HepG2 (cell line): ENCODE data around the gene PRKAR2B. TPM values are rescaled to one million over a fixed set of nuclear protein-coding genes. Genes with fewer than 3 reads are reported as not detected.

Experiments
- ARID2 ChIP-seq: sonication (generic); formaldehyde crosslinking; IDR thresholded peaks from 2 replicates; pipeline ENCODE4 v1.8.1; 2022; ENCODE audit warnings: mild to moderate bottlenecking, missing genetic modification reagents, borderline replicate concordance
- CHD4 ChIP-seq: fragments of 200-600 bp; sonication (generic); IDR thresholded peaks from 2 replicates; pipeline ENCODE4 v1.7.0; 2017; ENCODE audit warnings: mild to moderate bottlenecking, low read length, borderline replicate concordance
- GATAD1 ChIP-seq: IDR thresholded peaks from 2 replicates; pipeline ENCODE4 v1.6.1; 2016; ENCODE audit warnings: missing genetic modification reagents, missing compliant biosample characterization
- PCBP1 ChIP-seq: fragments of 200-400 bp; formaldehyde crosslinking; IDR thresholded peaks from 2 replicates; pipeline ENCODE4 v1.6.1; 2017; ENCODE audit warnings: mild to moderate bottlenecking, low read depth, low read length, borderline replicate concordance
- PPARG ChIP-seq: conservative IDR thresholded peaks from 2 replicates; pipeline ENCODE4 v1.6.1; 2016; ENCODE audit warnings: missing biosample characterization, missing genetic modification reagents
- ZKSCAN5 ChIP-seq: sonication (generic); formaldehyde crosslinking; IDR thresholded peaks from 2 replicates; pipeline ENCODE4 v1.5.1; 2020; ENCODE audit warnings: mild to moderate bottlenecking, missing genetic modification reagents
- ZNF234 ChIP-seq: sonication (generic); formaldehyde crosslinking; conservative IDR thresholded peaks from 2 replicates; pipeline ENCODE4 v1.5.1; 2020; ENCODE audit warnings: mild to moderate bottlenecking, missing genetic modification reagents
- ZNF44 ChIP-seq: sonication (generic); formaldehyde crosslinking; IDR thresholded peaks from 2 replicates; pipeline ENCODE4 v1.5.1; 2020; ENCODE audit warnings: mild to moderate bottlenecking, missing genetic modification reagents
- ZNF761 ChIP-seq: sonication (generic); formaldehyde crosslinking; conservative IDR thresholded peaks from 2 replicates; pipeline ENCODE4 v1.4.0; 2020; ENCODE audit warnings: mild to moderate bottlenecking, missing genetic modification reagents
- ZNF768 ChIP-seq: sonication (generic); formaldehyde crosslinking; IDR thresholded peaks from 2 replicates; pipeline ENCODE4 v1.4.0; 2020; ENCODE audit warnings: missing genetic modification reagents
- polyA plus RNA-seq, 8 experiments: library from polyadenylated mRNA; depleted of rRNA in 3 of 8; stranded (reverse) in 7 of 8; unstranded in 1 of 8; fragments of >200 nt; fragmentation: Illumina TruSeq in 4 of 8; extraction: Trizol in 4 of 8; gene quantifications; 2 replicates each; pipeline versions ENCODE4 v1.2.1 to v1.2.3, GENCODE V29; 2011 to 2016; ENCODE audit warnings: low read depth in 4 of 8, missing spikeins in 1 of 8, mixed read lengths in 1 of 8; ENCODE audit not compliant: insufficient read depth in 1 of 8
- total RNA-seq, 5 experiments: library from RNA; depleted of rRNA; stranded (reverse); fragments of >200 nt; fragmentation: Illumina TruSeq; extraction: Trizol; gene quantifications; 2 replicates each; pipeline ENCODE4 v1.2.3, GENCODE V29; 2016; ENCODE audit warnings: low read depth in 1 of 5
- TF ChIP-seq, protein P1 (sequence below): IDR thresholded peaks from 2 replicates; pipeline ENCODE4 v1.4.0; 2020; ENCODE audit warnings: mild to moderate bottlenecking, missing genetic modification reagents
- TF ChIP-seq, protein P2 (sequence below): sonication (generic); formaldehyde crosslinking; IDR thresholded peaks from 2 replicates; pipeline ENCODE4 v1.9.0; 2022; ENCODE audit warnings: low read depth, missing genetic modification reagents
- TF ChIP-seq, protein P3 (sequence below), 2 experiments: fragments of 450-650 bp in 1 of 2; sonication (generic) in 1 of 2; formaldehyde crosslinking in 1 of 2; IDR thresholded peaks; 2 replicates each; pipeline versions ENCODE4 v1.6.1 to v1.8.0; 2016 to 2022; ENCODE audit warnings: antibody characterized with exemption in 1 of 2, mild to moderate bottlenecking in 1 of 2, missing genetic modification reagents in 1 of 2

Gene PRKAR2B
- total and polyA plus RNA-seq, 2 of the 13 experiments (the other 11 are each of a cell fraction or from before 2014, with no cell fraction given), result not detected

DNA sequence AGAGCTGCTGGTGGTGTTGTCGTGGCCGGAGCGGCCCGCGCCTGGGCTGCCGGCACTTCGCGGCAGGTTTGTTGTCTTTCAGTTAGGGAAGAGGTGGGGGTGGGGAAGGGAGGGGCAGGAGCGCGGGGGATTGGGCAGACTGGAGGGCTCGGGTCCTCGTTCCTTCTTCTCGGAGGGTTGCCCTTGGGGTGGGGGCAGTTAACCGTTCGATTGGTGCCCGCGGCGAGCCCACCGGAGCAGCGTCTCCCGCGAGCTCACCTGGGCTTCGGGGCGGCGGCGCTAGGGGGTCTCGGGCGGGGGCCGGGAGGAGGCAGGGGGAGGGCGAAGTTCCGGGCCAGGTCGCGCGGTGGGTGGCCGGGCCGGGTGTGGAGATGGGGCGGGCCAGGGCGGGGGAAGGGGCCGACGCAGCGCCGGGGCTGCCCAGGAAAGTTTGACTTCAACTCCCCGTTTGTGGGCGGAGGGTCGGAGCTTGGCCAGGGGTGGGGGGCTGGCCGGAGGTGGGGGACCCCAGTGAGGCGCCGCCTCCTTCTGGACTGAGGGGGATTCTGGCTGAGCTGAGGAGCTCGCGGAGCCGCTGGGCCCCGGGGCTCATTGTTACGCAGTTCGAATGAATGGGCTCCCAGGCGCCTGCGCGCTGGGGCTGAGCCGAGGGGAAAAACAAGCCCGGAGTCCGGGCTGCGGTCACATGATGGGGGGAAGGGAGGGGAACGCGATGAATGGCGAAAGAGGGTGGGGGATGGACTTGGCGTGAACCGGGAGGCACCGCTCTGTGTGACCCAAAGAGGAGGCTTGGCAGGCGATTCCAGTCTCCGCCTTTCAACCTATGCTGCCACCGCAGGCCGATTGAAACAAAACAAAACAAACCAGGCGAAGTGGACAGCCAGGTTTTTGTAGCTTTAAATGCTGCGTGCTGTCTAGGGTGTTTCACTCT is 124.9 kb downstream of the PRKAR2B start (continued):
- TF ChIP-seq ARID2 (CRISPR knock-in tag) (0 out of 2 replicates have a peak, but pooled peaks have one; percentile 43), PCBP1 (peak; percentile 91), CHD4 (no peak), PPARG (no peak), ZKSCAN5 (CRISPR knock-in tag) (no peak), ZNF44 (CRISPR knock-in tag) (no peak), ZNF761 (CRISPR knock-in tag) (no peak), GATAD1 (CRISPR knock-in tag) (peak; percentile 76), ZNF768 (CRISPR knock-in tag) (peak; percentile 65; the same call in 1 of the 2 replicates), ZNF234 (CRISPR knock-in tag) (no peak)
- TF ChIP-seq, protein P1, sequence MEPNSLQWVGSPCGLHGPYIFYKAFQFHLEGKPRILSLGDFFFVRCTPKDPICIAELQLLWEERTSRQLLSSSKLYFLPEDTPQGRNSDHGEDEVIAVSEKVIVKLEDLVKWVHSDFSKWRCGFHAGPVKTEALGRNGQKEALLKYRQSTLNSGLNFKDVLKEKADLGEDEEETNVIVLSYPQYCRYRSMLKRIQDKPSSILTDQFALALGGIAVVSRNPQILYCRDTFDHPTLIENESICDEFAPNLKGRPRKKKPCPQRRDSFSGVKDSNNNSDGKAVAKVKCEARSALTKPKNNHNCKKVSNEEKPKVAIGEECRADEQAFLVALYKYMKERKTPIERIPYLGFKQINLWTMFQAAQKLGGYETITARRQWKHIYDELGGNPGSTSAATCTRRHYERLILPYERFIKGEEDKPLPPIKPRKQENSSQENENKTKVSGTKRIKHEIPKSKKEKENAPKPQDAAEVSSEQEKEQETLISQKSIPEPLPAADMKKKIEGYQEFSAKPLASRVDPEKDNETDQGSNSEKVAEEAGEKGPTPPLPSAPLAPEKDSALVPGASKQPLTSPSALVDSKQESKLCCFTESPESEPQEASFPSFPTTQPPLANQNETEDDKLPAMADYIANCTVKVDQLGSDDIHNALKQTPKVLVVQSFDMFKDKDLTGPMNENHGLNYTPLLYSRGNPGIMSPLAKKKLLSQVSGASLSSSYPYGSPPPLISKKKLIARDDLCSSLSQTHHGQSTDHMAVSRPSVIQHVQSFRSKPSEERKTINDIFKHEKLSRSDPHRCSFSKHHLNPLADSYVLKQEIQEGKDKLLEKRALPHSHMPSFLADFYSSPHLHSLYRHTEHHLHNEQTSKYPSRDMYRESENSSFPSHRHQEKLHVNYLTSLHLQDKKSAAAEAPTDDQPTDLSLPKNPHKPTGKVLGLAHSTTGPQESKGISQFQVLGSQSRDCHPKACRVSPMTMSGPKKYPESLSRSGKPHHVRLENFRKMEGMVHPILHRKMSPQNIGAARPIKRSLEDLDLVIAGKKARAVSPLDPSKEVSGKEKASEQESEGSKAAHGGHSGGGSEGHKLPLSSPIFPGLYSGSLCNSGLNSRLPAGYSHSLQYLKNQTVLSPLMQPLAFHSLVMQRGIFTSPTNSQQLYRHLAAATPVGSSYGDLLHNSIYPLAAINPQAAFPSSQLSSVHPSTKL (CRISPR knock-in tag), result peak; percentile 79
- TF ChIP-seq, protein P2, sequence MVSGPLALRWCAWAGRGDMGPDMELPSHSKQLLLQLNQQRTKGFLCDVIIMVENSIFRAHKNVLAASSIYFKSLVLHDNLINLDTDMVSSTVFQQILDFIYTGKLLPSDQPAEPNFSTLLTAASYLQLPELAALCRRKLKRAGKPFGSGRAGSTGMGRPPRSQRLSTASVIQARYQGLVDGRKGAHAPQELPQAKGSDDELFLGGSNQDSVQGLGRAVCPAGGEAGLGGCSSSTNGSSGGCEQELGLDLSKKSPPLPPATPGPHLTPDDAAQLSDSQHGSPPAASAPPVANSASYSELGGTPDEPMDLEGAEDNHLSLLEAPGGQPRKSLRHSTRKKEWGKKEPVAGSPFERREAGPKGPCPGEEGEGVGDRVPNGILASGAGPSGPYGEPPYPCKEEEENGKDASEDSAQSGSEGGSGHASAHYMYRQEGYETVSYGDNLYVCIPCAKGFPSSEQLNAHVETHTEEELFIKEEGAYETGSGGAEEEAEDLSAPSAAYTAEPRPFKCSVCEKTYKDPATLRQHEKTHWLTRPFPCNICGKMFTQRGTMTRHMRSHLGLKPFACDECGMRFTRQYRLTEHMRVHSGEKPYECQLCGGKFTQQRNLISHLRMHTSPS (CRISPR knock-in tag), result 0 out of 2 replicates have a peak, but pooled peaks have one; percentile 18
- TF ChIP-seq, protein P3, sequence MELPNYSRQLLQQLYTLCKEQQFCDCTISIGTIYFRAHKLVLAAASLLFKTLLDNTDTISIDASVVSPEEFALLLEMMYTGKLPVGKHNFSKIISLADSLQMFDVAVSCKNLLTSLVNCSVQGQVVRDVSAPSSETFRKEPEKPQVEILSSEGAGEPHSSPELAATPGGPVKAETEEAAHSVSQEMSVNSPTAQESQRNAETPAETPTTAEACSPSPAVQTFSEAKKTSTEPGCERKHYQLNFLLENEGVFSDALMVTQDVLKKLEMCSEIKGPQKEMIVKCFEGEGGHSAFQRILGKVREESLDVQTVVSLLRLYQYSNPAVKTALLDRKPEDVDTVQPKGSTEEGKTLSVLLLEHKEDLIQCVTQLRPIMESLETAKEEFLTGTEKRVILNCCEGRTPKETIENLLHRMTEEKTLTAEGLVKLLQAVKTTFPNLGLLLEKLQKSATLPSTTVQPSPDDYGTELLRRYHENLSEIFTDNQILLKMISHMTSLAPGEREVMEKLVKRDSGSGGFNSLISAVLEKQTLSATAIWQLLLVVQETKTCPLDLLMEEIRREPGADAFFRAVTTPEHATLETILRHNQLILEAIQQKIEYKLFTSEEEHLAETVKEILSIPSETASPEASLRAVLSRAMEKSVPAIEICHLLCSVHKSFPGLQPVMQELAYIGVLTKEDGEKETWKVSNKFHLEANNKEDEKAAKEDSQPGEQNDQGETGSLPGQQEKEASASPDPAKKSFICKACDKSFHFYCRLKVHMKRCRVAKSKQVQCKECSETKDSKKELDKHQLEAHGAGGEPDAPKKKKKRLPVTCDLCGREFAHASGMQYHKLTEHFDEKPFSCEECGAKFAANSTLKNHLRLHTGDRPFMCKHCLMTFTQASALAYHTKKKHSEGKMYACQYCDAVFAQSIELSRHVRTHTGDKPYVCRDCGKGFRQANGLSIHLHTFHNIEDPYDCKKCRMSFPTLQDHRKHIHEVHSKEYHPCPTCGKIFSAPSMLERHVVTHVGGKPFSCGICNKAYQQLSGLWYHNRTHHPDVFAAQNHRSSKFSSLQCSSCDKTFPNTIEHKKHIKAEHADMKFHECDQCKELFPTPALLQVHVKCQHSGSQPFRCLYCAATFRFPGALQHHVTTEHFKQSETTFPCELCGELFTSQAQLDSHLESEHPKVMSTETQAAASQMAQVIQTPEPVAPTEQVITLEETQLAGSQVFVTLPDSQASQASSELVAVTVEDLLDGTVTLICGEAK (IDR thresholded peaks at IDR 0.05), result no peak
- TF ChIP-seq, protein P3 (CRISPR knock-in tag; IDR thresholded peaks at IDR 0.05), result peak; percentile 55; the same call in 1 of the 2 replicates
